Dermis blood vessel endothelial cell (primary cell): ENCODE measurements around the gene ENDOU. TPM values are rescaled to one million over a fixed set of nuclear protein-coding genes. Genes with fewer than 3 reads are reported as not detected.

Experiments
- DNase-seq: peaks from one replicate; pipeline ENCODE4 v3.0.0; 2010
- total RNA-seq: library from RNA; depleted of rRNA; stranded (reverse); fragments of >200 nt; gene quantifications from 2 replicates; pipeline ENCODE4 v1.2.3, GENCODE V29; 2014

Gene ENDOU, protein sequence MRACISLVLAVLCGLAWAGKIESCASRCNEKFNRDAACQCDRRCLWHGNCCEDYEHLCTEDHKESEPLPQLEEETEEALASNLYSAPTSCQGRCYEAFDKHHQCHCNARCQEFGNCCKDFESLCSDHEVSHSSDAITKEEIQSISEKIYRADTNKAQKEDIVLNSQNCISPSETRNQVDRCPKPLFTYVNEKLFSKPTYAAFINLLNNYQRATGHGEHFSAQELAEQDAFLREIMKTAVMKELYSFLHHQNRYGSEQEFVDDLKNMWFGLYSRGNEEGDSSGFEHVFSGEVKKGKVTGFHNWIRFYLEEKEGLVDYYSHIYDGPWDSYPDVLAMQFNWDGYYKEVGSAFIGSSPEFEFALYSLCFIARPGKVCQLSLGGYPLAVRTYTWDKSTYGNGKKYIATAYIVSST
- 0.05 TPM in 1 of 2 replicates, not detected in the other for total RNA-seq

DNA sequence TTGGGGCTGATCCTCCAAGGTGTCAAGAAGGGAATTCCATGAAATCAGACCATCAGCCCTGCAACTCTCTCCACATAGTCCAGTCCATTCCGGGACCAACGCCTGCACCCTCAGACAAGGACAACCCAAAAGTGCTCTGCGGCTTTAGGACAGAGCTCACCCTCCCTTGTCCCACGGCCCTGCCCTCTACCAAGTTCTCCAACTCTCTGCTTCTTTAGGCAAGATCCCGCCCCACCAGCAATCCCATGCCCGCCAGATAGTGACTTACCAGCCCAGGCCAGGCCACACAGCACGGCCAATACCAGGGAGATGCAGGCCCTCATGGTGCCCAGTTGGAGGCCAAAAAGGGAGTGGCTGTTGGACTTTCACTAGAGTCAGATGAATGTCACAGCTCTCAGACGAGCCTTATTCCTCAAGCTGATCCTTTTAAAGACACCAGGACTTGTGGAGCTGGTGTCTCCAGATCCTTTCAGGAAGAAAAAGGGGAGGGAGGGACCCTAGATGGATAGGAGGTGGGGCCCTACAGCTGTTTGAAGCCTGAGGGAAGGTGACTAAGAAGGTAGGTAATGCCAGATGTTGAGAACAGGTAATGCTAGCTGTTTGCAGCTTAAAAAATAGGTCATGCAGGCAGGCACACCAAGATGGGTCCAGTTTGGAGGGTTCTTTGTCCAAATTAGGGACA is at the start of gene ENDOU:
Gene ENDOU (minus strand): TSS at position 400 of the 682 bp plus-strand sequence. CDS start 77 bp downstream, at position 323.
- DNase-seq: no peak

DNA sequence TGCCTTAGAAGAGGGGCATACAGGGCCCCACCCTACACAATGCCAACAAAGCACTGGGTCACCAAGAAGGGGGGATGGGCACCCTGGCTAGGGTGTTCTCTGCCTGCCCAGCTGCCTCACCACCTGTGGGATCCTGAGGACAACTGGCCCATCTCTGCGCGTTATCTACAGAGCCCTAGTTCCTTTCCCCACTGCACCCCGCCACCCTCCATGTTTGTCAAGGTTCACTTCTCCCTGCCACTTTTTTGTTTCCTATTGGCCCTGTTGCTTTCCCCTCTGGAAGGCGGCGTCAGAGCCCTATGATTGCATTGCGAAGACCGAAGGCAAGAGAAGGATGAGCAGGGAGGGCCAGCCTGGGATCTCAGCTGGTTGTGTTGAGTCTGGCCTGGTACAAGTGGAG is 49.4 kb upstream of the ENDOU start:
- no peak for DNase-seq

DNA sequence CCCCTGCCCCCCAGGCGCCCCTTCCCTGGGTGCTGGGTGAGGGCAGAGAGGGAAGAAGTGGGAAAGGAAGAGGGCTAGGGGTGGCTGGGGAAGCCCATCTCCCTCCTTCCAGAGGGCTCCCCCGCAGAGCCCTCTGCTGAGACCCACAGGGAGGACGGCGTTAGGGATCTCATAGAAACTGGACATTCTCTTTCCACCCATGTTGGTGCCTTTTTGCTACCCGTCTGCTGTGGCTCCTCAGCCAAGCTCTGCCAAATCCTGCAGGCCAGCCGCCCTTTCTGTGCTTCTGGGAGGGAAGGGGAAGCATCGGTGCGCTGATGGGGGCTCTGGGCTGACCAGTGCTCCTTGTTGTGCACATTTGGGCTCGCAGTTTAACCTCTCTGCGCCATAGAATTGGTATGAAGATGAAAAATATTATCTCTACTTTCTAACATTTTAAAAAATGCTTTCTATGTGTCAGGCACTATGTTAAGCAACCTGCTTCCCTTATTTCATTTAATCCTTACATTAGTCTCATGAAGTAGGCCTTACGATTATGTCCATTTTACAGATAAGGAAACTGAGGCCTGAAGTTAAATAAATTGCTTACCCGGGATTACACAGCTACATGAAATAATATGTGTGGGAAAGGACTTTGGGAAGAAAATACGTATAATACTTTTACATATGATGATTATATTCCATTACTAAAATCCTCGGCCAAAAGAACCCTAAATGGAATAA is 48.7 kb upstream of the ENDOU start:
- no peak for DNase-seq

DNA sequence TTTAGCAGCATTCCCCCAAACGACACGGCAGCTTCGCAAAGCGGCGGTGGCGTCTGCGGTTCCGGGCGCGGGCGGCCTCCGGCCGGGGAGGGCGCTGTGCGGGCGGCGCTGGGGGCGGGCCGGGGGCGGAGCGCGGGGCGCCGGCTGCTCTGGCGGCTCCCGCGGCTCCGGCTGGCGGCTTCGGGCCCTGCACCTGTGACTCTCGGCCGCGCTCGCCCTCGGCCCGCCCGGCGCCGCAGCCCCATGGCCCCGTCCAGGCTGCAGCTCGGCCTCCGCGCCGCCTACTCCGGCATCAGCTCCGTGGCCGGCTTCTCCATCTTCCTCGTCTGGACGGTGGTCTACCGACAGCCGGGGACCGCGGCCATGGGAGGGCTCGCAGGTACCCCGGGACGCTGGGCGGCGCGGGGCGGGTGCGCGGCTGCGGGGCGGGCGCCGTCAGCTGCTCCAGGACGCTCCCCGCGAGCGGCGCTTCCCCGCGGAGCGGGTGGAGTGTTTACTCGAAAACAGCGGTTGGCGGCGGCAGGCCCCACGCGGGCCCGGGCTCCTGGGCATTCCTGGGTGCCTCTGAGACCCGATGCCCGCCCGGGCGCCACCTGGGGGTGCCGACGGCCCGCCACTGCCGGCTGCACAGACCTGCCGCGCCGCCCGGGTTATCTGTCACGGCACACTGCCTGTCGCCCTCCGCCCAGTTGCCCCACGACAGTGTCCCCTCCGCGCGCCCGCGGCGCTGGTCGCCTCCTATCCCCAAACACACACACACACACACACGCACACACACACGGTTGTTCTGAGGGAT is 48.0 kb upstream of the ENDOU start, which contains the start of gene SLC48A1:
Gene SLC48A1 (plus strand): TSS at position 177 of the 796 bp plus-strand sequence. CDS start 67 bp downstream, at position 244.
- peak; percentile 76 for DNase-seq

DNA sequence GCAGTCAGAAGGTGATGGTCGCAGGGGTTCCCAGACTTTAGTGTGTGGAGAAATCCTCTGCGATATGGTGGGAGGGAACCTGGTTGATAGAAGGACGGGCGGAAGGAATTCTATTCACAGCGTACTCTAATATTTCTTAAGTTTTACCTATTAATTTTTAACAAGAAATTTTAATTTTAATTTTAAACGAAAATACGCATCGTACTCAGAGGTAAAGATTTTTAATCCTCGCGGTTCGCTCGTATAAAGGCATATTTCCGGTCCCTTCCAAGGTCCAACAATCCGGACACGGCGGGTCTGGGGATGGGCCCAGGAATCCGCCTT is 47.4 kb upstream of the ENDOU start:
- DNase-seq: no peak

DNA sequence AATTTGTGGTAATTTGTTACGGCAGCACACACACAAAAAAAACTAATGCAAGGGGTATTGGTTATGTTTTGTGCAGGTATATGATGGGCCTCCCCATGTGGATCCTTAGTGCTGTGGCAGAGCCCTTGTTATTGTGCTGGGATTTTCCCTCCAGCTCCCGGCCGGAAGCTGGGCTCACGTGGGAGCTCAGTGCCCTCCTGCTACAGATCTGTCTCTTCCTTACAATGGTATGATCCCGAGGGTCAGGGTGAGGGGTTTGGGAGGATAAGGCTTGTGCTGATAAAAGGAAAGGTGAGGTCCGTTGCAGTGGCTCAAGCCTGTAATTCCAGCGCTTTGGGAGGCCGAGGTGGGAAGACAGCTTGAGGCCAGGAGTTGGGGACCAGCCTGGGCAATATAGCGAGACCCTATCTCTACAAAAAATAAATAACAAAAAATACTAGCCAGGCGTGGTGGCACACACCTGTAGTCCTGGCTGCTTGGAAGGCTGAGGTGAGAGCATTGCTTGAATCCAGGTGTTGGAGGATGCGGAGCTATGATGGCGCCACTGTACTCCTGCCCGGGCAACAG is 46.9 kb upstream of the ENDOU start:
- no peak for DNase-seq

DNA sequence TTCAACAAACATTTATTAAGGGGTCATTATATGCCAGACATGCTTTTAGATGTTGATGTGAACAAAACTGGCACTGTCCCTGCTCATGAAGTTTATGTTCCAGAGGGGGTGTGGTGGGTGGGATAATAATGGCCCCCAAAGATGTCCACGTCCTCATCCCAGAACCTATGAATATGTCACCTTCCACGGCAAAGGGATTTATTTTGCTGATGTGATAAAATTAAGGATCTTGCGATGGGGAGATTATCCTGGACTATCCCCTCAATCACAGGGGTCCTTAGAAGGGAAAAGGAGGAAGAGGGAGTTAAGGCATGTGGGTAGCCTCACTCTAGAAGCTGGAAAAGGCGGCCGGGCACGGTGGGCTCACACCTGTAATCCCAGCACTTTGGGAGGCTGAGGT is 46.0 kb upstream of the ENDOU start:
- no peak for DNase-seq

DNA sequence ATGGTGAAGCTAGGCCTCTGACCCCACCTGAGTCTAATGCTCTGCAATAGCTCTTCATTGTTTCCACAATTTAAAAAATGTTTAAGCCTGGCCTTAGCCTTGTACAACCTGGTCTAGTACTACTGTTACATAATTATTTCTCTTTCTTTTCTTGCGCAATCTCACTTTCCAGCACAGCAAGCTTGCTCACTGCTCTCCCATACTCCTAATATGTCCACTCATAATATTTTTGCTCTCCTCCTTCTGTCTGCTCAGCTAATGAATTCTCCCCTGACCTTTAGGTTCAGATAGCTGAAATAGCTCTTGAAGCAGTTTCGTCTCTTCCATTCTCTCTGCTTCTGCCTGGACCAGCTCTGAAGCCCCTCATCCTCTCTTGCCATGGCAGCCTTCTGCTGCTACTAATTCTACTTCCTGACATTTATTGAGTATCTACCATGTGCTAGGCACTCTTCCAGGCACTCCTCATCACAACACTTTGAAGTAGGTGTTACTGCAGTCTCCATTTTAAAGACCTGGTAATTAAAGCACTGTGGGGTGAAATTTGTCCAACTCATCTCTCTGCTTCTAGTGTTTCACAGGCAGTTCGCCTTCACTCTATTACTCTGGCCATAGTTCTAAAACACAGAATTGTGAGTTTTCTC is 44.9 kb upstream of the ENDOU start:
- no peak for DNase-seq

DNA sequence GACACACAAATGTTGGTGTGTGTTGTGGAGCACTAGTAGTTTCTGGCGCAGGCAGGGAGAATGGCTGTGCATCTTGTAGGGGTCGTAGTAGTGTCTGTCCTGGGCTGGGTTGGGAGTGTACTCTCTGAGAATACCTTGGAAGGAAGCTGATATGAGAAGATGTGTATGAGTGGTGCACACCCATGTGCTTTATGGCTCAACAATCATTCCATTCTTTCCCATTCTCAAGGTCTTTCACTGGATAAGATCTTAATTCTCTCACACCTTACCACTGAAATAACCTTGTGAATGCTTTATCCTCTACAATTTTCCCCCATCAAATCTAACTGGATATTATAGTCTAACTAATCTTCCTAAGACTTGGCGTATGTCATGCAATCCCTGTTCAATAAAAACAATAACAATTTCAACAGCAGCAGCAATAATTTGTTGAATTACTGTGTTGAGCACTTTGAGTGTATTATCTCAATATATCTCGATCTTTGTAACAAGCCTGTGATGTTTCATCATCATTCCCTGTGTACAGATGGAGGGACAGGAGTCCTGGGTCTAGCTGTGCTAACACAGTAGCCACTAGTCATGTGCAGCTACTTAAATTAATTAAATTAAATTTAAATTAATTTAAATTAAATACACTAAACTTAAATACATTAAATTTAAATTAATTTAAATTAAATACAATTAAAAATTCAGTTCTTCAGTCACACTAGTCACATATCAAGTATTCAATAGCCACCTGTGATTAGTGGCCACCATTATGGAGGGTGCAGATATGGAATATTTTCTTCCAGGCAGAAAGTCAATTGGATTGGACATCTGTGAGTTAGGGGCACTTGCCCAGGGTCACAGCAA is 44.2 kb upstream of the ENDOU start:
- DNase-seq: no peak

DNA sequence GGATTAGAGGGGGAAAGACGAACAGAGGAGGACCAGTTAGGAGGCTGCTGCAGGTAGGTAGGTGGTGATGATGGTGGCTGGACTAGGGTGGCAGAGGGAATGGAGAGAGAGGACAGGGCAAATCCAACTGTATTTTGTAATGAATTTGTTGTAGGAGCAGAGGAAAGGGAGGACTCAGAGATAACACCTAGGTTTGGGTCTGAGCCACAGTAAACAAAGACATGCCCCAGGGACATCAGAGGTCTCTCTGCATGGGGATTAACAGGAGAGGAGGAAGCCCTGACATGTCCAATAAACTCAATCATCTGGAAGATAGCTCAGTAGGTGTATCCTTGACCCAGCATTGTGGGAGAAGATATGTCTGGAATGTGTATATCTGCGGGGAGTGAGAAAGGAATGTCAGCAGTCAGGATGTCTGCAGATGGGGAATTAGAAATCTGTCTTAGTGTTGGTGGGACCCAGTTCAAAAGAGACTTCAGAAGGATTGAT is 43.1 kb upstream of the ENDOU start:
- DNase-seq: no peak

DNA sequence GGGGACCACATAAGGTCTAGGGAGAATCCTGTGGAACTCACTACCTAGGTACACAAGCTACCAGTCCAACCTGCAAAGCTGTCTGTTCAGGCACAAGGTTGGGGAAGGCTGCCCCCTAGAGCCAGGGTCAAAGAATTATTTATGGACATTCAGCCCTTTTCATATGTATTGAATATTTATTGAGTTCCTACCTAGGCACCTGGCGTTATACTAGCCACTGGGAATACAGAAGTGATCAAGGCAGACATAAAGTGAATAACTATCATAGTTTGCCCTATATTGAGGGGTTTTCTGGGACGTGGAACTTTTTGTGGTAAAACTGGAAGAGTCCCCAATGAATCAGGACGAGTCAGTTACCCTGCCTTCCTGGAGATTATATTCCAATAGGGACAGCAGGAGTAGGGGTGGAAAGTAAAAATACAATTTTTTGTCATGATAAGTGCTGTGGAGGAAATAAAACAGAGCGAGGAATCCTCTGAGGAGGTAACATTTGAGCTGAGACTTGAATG is 42.0 kb upstream of the ENDOU start:
- DNase-seq: peak; percentile 86

DNA sequence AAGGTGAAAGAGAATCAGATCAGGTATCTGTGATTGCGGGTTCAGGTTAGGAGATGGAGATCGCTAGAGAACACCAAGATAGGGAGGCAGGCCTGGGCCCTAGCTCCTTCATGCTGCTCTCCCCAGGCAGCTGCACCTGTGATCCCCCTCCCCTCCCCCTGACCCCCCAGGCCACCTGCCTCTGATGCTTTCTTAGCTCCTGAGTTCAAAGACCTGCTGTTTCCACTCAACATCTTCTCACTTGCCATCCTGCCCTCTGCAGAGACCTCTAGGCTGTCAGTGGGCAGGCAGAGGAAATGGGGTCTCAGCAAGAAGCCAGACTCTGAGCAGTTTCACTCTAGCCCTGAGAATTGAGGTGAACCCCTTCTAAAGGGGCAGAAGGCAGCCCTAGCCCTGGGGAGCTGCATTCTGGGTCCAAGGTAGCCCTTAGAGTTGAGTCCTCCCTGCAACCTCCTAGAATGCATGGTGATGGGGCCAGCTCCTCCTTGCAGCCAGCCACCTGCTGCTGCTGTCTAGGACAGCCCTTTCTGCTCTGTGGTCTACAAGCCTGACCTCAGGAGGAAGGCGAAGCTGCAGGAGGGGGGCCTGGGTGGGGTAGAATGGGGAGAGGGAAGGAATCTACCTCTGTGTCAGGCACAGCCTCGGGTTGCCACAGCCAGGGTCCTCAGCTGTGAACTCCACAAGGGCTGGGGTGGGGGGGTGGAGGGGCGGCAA is 41.4 kb upstream of the ENDOU start:
- no peak for DNase-seq

DNA sequence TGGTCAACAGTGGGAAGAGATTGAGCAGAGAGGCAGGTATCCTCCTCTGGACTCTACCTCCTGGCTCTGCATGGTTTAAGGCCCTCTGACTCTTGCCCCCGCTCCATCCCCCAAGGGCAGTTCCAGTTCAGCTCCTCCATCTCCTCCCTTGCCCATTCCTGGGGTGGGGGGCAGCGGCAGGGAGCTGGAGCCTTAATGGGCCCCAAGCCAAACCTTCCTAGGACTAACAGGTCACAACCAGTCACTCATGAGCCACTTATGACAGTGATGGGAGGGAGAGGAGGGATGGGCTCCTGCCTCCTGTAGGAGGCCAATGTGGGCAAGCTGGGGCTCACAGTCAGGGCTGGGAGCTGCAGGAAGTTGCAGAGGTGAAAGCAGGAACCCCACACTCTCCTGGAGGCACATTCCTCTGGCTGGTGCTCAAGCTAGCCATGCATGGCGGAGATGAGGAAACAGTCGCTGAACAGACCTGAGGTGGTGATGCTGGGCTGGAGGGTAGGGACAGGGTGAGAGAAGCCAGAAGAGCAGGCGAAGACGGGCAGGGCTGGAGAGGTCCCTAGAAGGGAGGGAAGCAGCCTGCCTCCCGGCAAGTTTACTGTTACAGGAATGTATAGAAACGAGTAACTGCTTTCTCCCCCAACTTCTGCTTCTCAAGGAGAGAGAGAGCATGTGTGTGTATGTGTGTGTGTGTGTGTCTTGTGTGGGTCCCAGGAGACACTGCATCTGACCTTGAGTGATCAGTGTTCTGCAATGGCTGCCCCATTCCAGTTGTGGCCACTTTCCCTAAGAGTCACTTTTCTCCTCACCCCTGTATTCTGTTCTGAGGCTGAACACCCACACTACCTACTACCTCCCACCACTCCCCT is 38.4 kb upstream of the ENDOU start:
- DNase-seq: no peak

DNA sequence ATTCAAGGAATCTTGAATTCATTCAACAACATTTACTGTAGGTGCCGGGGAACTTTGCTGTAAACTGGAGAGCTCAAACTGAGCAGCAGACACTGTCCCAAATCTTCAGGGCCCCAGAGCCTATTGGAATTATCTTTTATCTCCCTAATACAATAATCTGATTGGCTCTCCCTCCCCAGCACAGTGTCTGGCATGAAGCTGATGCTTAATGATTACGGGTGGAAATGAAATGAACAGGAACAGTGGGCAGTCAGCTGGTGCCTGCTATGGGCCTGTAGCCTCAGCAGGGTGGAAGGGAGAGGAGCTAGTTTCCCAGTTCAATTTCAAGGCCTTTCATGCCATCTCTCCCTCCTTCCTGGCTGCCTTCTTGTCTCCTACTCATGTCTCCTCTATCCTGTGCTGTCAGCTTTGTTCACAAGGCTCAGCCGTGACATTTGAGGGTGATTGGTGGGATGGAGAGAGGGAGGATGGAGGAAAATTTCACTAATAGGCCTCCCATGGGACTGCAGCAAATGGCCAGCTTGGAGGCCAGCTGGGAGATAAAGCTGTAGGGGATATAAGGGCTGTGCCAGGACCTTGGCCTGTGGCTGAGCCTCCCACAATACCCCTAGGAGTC is 37.7 kb upstream of the ENDOU start:
- no peak for DNase-seq

DNA sequence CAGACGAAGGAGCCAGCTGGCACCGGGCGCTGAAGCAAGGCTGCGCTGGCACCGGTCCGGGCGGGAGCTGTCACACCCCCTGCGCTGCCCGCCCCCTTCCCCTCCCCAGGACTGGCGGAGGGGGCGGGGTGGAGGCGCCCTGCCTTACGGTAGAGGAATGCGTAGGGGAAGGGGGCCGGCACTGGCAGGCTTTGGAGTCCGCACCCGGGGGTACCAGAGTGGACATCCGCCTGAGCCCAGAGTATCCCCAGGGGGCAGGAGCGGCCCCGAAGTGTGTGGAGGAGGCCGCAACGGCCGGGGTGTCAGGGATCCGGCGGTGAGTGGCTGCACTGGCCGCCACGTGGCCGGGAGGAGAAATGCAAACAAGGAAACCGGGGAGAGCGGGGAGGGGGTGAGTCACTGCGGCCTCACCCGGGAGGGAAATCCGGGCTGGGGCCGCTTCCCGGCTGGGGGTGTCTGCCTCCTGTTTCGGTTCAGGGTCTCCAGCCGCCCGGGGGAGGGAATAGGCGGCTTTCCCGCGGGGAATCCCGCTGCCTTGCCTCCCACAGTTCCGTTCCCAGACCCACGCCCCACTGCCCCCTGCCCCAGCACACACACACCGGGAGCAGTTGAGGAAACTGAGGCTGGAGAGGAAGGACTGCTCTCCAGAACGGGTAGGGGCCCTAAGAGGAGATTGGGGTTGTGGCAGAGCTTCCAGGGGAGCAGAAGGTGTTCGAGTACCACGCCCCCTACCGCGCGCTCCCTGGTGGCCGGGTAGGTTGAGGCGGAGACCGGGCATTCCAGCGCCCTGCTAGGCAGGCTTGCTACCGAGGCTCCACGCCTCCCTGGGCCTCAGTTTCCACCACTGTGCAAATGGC is 33.8 kb upstream of the ENDOU start, which contains the start of gene RAPGEF3:
Gene RAPGEF3 (minus strand): TSS at position 47 of the 857 bp plus-strand sequence. CDS start 324 bp downstream, outside the sequence.
- peak; percentile 93 for DNase-seq

DNA sequence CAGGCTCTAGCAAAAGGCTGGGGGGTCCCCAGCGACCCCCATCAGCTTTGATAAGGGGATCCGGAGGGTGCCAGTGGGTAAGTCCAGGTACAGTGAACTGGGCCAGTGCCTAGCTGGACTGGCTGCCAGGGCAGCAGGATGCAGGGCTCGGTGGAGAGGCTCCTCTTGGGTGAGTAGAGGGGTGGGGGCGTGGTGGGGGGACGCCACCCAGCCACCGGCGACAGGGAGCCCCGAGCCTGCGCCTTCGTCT is 33.2 kb upstream of the ENDOU start:
- DNase-seq: no peak

DNA sequence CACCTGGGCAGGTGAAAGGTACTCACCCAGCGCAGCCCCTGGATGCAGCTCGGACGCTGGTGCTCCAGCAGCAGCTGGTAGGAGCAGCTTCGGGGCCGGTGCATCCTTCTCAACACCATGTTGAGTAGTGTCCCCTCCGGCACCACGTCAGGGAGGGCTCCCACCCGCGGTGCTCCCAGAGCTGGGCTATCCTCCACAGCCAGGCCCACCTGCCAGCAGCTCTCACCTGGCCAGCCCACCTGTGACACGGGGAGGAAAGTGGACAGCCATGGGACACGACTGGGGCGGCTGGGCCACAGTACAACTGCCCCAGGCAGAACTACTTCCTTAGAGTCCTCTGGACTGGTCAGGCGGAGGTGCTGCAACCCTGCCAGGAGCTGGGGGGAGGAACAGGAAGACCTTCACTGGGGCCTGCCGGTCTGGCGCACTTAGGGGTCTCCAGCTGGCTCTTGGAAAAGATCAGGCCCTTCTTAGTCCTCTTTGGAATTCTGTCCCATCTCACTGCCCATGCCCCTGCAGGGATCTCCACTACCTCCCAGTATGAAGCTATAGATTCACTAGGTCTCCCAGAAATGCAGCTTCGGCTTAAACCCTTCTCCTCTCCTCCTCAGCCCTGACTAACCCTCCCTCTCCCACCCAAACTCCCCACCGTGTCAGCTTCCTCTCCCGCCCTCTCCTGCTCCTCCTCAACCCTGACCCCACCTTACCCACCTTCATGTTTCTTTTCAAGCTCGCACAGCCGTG is 32.7 kb upstream of the ENDOU start:
- peak; percentile 64 for DNase-seq
